ENCODE results near the gene UBE2G2.

UBE2G2 gene

GRCh38 chr21:44773291-44773932 is 28.2 kb downstream of the UBE2G2 start:
- H3K4me3 ChIP-seq (ENCODE audit: low read length in 2 of 2): no peak overlapping the region
- H3K27me3 ChIP-seq (ENCODE audit: control insufficient read depth in 1 of 2, insufficient read depth in 2 of 2, low read length in 2 of 2): no peaks in the 10 kb centered on the region
- H3K36me3 ChIP-seq (ENCODE audit: control insufficient read depth in 2 of 2, insufficient read depth in 2 of 2, low read length in 2 of 2): peaks cover 42 to 43% of the 10 kb centered on the region in 2 donors
- no peak overlapping the region for H3K27ac ChIP-seq (ENCODE audit: low read length)
- H3K4me1 ChIP-seq (ENCODE audit: control insufficient read depth, insufficient read depth, low read length): no peaks in the 10 kb centered on the region
- no peak overlapping the region for H3K9ac ChIP-seq (ENCODE audit: low read length in 2 of 2)
- H3K9me3 ChIP-seq (ENCODE audit: control insufficient read depth in 2 of 2, low read length in 2 of 2): no peaks in the 10 kb centered on the region

GRCh38 chr21:44771896-44772525 is 29.6 kb downstream of the UBE2G2 start:
- Histone ChIP-seq H3K36me3 (ENCODE audit: control insufficient read depth in 2 of 2, insufficient read depth in 2 of 2, low read length in 2 of 2) (peaks cover 42 to 43% of the 10 kb centered on the region in 2 donors), H3K4me1 (ENCODE audit: control insufficient read depth, insufficient read depth, low read length) (no peaks in the 10 kb centered on the region), H3K9me3 (ENCODE audit: control insufficient read depth in 2 of 2, low read length in 2 of 2) (no peaks in the 10 kb centered on the region), H3K27ac (ENCODE audit: low read length) (no peak overlapping the region), H3K27me3 (ENCODE audit: control insufficient read depth in 1 of 2, insufficient read depth in 2 of 2, low read length in 2 of 2) (no peaks in the 10 kb centered on the region), H3K4me3 (ENCODE audit: low read length in 2 of 2) (no peak overlapping the region), H3K9ac (ENCODE audit: low read length in 2 of 2) (no peak overlapping the region)

GRCh38 chr21:44767834-44768831 is 33.5 kb downstream of the UBE2G2 start:
- Histone ChIP-seq H3K4me1 (ENCODE audit: control insufficient read depth, insufficient read depth, low read length) (no peaks in the 10 kb centered on the region), H3K4me3 (ENCODE audit: low read length in 2 of 2) (no peak overlapping the region), H3K27me3 (ENCODE audit: control insufficient read depth in 1 of 2, insufficient read depth in 2 of 2, low read length in 2 of 2) (no peaks in the 10 kb centered on the region), H3K36me3 (ENCODE audit: control insufficient read depth in 2 of 2, insufficient read depth in 2 of 2, low read length in 2 of 2) (peaks cover 27 to 30% of the 10 kb centered on the region in 2 donors), H3K27ac (ENCODE audit: low read length) (no peak overlapping the region), H3K9ac (ENCODE audit: low read length in 2 of 2) (no peak overlapping the region), H3K9me3 (ENCODE audit: control insufficient read depth in 2 of 2, low read length in 2 of 2) (no peaks in the 10 kb centered on the region)

- no peak overlapping the region for H3K27ac ChIP-seq (ENCODE audit: low read length)
- H3K27me3 ChIP-seq (ENCODE audit: control insufficient read depth in 1 of 2, insufficient read depth in 2 of 2, low read length in 2 of 2): no peaks in the 10 kb centered on the region
- no peaks in the 10 kb centered on the region for H3K4me1 ChIP-seq (ENCODE audit: control insufficient read depth, insufficient read depth, low read length)
- no peaks in the 10 kb centered on the region for H3K9me3 ChIP-seq (ENCODE audit: control insufficient read depth in 2 of 2, low read length in 2 of 2)
- peaks cover 20 to 21% of the 10 kb centered on the region in 2 donors for H3K36me3 ChIP-seq (ENCODE audit: control insufficient read depth in 2 of 2, insufficient read depth in 2 of 2, low read length in 2 of 2)
- no peak overlapping the region for H3K4me3 ChIP-seq (ENCODE audit: low read length in 2 of 2)
- no peak overlapping the region for H3K9ac ChIP-seq (ENCODE audit: low read length in 2 of 2)
These were observed 34.7 kb downstream of the UBE2G2 start for GRCh38 chr21:44766818-44767354.

- Histone ChIP-seq H3K4me3 (ENCODE audit: low read length in 2 of 2) (no peak overlapping the region), H3K36me3 (ENCODE audit: control insufficient read depth in 2 of 2, insufficient read depth in 2 of 2, low read length in 2 of 2) (peaks cover 15% of the 10 kb centered on the region in 2 donors), H3K27ac (ENCODE audit: low read length) (no peak overlapping the region), H3K4me1 (ENCODE audit: control insufficient read depth, insufficient read depth, low read length) (no peaks in the 10 kb centered on the region), H3K9ac (ENCODE audit: low read length in 2 of 2) (no peak overlapping the region), H3K27me3 (ENCODE audit: control insufficient read depth in 1 of 2, insufficient read depth in 2 of 2, low read length in 2 of 2) (no peaks in the 10 kb centered on the region), H3K9me3 (ENCODE audit: control insufficient read depth in 2 of 2, low read length in 2 of 2) (no peaks in the 10 kb centered on the region)
These were observed 35.4 kb downstream of the UBE2G2 start for GRCh38 chr21:44766014-44766817.

- Histone ChIP-seq H3K27me3 (ENCODE audit: control insufficient read depth in 1 of 2, insufficient read depth in 2 of 2, low read length in 2 of 2) (no peaks in the 10 kb centered on the region), H3K9ac (ENCODE audit: low read length in 2 of 2) (no peak overlapping the region), H3K4me1 (ENCODE audit: control insufficient read depth, insufficient read depth, low read length) (no peaks in the 10 kb centered on the region), H3K9me3 (ENCODE audit: control insufficient read depth in 2 of 2, low read length in 2 of 2) (no peaks in the 10 kb centered on the region), H3K4me3 (ENCODE audit: low read length in 2 of 2) (no peak overlapping the region), H3K27ac (ENCODE audit: low read length) (no peak overlapping the region), H3K36me3 (ENCODE audit: control insufficient read depth in 2 of 2, insufficient read depth in 2 of 2, low read length in 2 of 2) (peaks cover 7% of the 10 kb centered on the region in 2 donors)
These were observed 36.2 kb downstream of the UBE2G2 start for GRCh38 chr21:44765231-44766013.

GRCh38 chr21:44764319-44765230 is 37.0 kb downstream of the UBE2G2 start:
- Histone ChIP-seq H3K9me3 (ENCODE audit: control insufficient read depth in 2 of 2, low read length in 2 of 2) (no peaks in the 10 kb centered on the region), H3K27me3 (ENCODE audit: control insufficient read depth in 1 of 2, insufficient read depth in 2 of 2, low read length in 2 of 2) (no peaks in the 10 kb centered on the region), H3K4me3 (ENCODE audit: low read length in 2 of 2) (no peak overlapping the region), H3K27ac (ENCODE audit: low read length) (no peak overlapping the region), H3K9ac (ENCODE audit: low read length in 2 of 2) (no peak overlapping the region), H3K4me1 (ENCODE audit: control insufficient read depth, insufficient read depth, low read length) (no peaks in the 10 kb centered on the region), H3K36me3 (ENCODE audit: control insufficient read depth in 2 of 2, insufficient read depth in 2 of 2, low read length in 2 of 2) (peaks cover 3 to 4% of the 10 kb centered on the region in 2 donors)

- H3K9me3 ChIP-seq (ENCODE audit: control insufficient read depth in 2 of 2, low read length in 2 of 2): no peaks in the 10 kb centered on the region
- H3K27me3 ChIP-seq (ENCODE audit: control insufficient read depth in 1 of 2, insufficient read depth in 2 of 2, low read length in 2 of 2): no peaks in the 10 kb centered on the region
- H3K27ac ChIP-seq (ENCODE audit: low read length): no peak overlapping the region
- H3K36me3 ChIP-seq (ENCODE audit: control insufficient read depth in 2 of 2, insufficient read depth in 2 of 2, low read length in 2 of 2): peaks cover 3% of the 10 kb centered on the region in 2 donors
- H3K4me1 ChIP-seq (ENCODE audit: control insufficient read depth, insufficient read depth, low read length): no peaks in the 10 kb centered on the region
- no peak overlapping the region for H3K4me3 ChIP-seq (ENCODE audit: low read length in 2 of 2)
- no peak overlapping the region for H3K9ac ChIP-seq (ENCODE audit: low read length in 2 of 2)
These were observed 37.9 kb downstream of the UBE2G2 start for GRCh38 chr21:44763451-44764318.

Data from stomach smooth muscle (tissue), 2 donors.